Measurements from ENCODE around the gene APOLD1.
"Not testable (repeated sequence)": the region's sequence is repeated elsewhere in the genome, so short reads cannot be mapped to it uniquely, and the experiment has no call there.

Gene APOLD1

GRCh38 chr12:12786706-12787601 lies 1.5 kb downstream of the APOLD1 start:
- DNase-seq: peak; percentile 57 to 63

GRCh38 chr12:12788131-12788530 lies 2.7 kb downstream of the APOLD1 start:
- no peak for DNase-seq

- DNase-seq: peak; percentile 39 to 43
Observed at GRCh38 chr12:12788675-12789368, 3.4 kb downstream of the APOLD1 start.

DNA sequence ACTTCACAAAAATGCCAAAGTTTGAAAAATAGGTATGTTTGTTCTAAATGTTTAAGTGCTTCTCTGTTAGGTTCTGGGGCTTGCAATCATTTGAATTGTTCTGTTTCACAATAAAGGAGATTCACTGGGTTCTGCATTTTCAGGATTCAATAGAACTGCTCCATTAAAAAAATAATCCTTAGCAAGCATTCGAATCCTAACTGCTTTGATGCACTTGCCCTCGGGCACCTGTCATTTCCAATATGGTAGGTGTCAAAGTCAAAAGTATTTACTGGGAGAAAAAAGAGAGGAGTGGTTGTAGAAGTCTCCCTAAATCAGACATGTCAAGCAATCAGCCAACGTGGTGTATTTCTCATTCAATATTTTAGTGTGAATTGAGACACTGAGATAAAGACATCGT lies 5.5 kb downstream of the APOLD1 start:
- DNase-seq: no peak

GRCh38 chr12:12791756-12792369 lies 6.4 kb downstream of the APOLD1 start:
- DNase-seq: no peak

DNA sequence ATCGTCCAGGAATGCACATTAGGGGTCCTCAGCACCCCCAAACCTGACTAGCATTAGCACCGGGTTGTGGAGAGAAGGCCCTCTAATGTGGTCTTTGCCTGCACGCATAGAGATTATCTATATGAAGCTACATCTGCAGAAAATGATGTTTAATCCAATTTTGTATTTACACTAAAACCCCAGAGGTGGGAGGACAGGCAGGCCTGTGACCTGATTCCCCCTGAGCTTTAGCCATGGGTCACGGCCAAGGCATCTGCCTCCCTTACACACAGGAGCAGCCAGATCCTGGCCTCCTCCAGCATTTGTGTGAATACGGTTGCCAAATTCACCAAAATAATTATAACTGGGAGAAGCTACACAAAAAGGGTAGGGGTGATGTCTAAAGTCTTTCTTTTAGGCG lies 7.0 kb downstream of the APOLD1 start:
- DNase-seq: no peak

DNA sequence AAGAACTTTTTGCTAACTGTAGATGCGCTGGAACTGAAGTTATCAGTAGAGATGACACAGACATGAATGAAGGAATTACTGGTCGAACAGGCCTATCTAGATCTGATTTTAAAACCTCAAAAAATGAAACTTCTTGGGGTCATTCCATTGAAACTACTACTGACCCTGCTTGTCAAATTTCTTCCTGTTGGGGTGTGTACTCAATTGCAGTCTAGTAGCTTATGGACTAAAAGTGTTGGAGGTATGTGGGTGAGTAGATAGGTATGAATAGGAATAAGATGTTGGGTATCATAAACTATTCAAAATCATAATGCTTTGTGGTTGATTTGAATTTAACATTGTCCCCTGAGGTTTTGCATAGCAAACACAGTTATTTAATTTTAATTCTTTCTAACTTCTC lies 9.2 kb downstream of the APOLD1 start:
- DNase-seq: no peak

DNA sequence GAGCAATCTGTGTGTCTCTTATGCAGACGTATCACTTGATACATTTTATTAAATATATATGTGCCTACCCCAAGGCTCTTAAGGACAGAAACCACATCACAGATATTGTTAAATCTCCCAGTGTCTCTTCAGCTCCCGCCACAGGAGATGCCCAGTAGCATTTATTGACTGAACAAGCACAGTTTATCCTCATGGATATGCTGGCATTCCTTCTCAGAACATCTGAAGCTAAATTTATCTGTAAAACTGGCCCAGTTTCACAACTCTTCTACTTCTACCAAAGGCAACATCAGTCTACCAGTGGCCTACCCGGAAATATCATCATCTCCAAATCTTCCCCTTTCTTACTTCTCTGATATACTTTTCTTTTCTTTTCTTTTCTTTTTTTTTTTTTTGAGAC lies 10.7 kb downstream of the APOLD1 start:
- no peak for DNase-seq

DNA sequence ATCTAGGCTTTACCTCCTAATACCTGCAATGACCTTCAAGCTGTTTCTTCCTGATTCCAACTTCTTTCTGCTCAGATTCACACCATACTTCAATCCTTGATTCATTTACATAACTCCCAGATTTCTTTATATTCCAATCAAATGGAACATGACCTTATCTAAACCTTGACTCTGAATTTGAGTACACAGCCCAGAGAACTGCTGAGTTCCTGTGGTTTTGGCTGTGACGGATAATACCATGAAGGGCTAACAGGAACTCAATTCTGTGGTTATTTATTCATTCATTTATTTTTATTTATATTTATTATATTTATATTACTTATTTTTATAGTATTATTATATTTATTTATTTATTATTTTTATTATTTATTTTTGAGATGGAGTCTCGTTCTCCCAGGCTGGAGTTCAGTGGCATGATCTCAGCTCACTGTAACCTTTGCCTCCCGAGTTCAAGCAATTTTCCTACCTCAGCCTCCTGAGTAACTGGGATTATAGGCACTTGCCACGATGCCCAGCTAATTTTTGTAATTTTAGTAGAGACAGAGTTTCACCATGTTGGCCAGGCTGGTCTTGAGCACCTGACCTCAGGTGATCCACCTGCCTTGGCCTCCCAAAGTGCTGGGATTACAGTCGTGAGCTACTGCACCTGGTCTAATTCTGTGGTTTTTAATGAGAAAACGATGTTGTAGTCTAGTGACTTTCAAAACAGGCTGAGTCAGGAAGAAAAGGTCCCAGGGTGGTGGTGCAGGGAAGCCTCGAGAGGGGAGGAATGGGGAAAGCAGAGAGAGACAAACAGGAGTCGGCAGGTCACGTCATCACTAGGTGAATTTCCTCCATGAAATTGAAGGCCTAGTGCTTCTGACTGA lies 11.7 kb downstream of the APOLD1 start:
- DNase-seq: no peak

- DNase-seq: no peak
Observed at GRCh38 chr12:12797794-12798152, 12.3 kb downstream of the APOLD1 start.

DNA sequence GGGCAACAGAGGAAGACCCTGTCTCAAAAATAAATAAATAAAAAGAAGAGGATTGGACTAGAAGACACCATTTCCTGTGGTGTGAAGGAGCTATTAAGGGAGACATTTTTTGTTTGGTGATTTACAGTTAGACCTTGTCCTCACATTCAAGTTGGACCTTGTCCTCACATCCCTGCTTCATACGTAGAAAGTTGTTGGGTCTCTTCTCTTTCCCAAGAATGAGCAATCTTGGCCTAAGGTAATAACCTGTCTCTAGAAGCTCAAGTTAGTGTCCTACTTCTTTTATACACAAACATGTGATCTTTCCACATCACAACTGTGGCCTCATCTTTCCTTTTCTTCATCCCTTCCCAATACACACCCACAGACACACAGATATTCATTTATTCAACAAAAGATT lies 13.0 kb downstream of the APOLD1 start:
- DNase-seq: no peak

DNA sequence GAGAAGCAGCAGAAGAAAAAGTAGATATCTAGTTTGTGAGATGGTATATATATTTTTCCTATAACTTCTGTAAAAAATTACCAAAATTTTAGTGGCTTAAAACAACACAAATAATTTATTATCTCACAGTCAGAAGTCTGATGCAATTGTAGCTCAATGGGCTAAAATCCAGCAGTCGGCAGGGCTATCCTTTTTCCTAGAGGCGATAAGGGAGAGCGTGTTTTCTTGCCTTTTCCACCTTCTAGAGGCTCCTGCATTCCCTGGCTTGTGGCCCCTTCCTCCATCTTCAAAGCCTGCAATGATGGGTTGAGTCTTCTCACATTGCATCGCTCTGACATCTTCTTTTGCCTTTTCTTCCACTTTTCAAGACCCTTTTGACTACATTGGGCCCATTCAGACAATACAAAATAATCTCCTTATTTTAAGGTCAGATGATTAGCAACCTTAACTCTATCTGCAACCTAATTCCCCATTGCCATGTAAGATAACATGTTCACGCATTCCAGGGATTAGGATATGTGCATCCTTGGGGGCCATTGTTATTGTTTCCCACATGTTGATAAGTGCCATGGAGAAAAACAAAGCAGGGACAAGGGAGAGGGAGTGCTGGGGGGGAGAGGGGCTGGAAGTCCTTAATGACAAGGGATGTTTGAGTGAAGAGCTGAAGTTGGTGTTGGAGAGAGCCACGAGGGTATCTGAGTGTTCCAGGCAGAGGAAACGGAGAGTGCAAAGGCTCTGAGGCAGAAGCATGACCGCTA lies 13.9 kb downstream of the APOLD1 start:
- DNase-seq: no peak

GRCh38 chr12:12800406-12801180 lies 15.1 kb downstream of the APOLD1 start:
- DNase-seq: no peak

GRCh38 chr12:12801656-12802055 lies 16.2 kb downstream of the APOLD1 start:
- DNase-seq: not testable (repeated sequence)

GRCh38 chr12:12803186-12803585 lies 17.7 kb downstream of the APOLD1 start:
- DNase-seq: peak; percentile 39 to 46

DNA sequence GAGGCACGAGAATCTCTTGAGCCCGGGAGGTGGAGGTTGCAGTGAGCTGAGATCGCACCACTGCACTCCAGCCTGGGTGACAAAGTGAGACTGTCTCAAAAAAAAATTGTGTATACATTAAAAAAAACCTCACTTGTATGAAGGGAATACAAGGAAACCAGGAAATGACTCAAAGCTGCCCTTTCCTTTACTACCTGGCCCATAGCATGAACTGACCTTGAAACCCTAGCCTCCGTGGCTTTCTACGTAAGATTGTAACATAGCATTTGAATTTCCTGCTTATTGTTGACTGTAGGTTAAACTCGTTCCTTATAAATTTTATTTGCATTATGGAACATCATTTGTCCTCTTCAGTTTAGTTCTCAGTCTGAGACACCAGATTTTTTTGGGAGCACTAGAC lies 18.6 kb downstream of the APOLD1 start:
- no peak for DNase-seq

DNA sequence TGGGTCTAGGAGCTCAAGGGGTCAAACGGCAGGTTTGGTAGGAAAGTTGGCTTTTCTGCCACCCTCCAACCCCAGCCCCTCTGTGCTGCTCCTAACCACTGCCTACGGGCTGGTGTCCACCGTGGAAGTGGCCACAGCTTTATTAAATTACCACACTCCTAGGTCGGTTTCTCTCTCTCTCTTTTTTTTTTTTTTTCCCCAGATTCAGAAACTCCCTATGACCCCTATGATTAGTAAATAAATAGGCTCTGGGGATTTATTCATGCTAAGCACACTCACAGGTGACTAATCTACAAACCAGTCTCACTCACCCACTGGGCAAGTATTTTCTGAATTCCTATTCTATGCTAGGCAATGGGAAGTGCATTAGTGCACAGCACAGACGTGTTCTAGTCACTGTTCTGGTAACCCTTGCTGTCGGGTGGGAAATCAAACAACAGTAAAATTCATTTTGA lies 19.0 kb downstream of the APOLD1 start:
- DNase-seq: no peak

- no peak for DNase-seq
Observed at GRCh38 chr12:12806784-12807516, 21.5 kb downstream of the APOLD1 start.

DNA sequence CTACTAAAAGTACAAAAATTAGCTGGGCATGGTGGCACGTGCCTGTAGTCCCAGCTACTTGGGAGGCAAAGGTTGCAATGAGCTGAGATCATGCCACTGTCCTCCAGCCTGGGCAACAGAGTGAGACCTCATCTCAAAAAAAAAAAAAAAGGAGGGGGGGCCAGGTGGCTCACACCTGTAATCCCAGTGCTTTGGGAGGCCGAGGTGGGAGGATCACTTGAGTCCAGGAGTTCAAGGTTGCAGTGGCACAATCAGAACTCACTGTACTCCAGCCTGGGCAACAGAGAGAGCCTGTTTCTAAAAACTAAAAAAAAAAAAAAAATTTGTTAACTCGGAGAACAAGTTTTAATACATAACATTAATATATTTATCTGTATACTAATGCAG lies 22.1 kb downstream of the APOLD1 start:
- not testable (repeated sequence) for DNase-seq

DNA sequence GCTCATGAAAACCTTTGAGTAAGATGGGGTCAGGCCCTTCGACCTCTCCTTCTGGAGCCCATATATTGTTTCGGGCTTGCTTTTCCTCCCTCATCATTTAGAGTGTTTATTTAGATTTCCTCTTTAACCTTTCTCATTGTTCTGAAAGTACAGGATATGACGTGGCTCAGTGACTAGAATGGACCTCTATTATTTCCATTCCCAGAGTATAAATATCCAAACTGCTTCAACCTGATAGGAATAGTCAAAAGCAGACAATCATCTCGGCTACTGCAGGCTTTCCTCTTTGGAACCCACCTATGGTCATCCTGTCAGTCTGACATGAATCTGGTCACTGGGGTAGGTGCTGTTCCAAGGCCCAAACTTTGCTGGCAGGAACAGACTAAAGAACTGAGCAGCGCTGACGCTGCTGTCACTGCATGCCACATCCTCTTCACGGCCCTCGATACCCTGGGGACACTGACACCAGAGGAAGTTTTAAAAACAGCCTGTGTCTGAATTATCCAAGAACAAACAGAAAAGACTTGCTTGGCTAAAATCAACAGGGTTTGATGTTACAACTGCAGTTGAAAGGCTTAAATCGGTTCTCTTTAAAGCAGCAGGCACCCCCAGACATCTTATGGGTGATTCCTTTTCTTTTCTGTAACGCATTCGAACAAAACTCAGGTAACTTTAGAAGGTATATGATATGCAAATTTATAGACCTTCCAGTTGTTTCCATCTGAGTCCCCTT lies 22.7 kb downstream of the APOLD1 start:
- peak; percentile 27 to 28 for DNase-seq
